K562 (cell line): ENCODE data around the gene HK2.

Source experiments
- CREM ChIP-seq: IDR thresholded peaks from 2 replicates; pipeline ENCODE4 v1.6.1; 2014; ENCODE audit warnings: antibody characterized with exemption, low read depth
- DIDO1 ChIP-seq: fragments of 450-650 bp; IDR thresholded peaks from 2 replicates; pipeline ENCODE4 v1.6.1; 2016; ENCODE audit warnings: low read depth, missing biosample characterization, missing genetic modification characterization
- ESRRB ChIP-seq: fragments of 250-450 bp; sonication (Bioruptor Pico); IDR thresholded peaks from 2 replicates; pipeline ENCODE4 v1.5.0; 2020; ENCODE audit warnings: mild to moderate bottlenecking, moderate library complexity, borderline replicate concordance
- HDAC2 ChIP-seq: fragments of 450-650 bp; IDR thresholded peaks from 2 replicates; pipeline ENCODE4 v1.6.1; 2016; ENCODE audit warnings: mild to moderate bottlenecking
- POLR2AphosphoS5 ChIP-seq: IDR thresholded peaks from 2 replicates; pipeline ENCODE4 v1.6.1; 2011; ENCODE audit warnings: mild to moderate bottlenecking, low read depth, low read length, moderate library complexity; ENCODE audit not compliant: control insufficient read depth, insufficient read depth
- RBM25 ChIP-seq: fragments of 200-400 bp; formaldehyde crosslinking; IDR thresholded peaks from 2 replicates; pipeline ENCODE4 v1.6.1; 2018; ENCODE audit warnings: low read length, low read depth, moderate library complexity; ENCODE audit not compliant: severe bottlenecking
- SAFB2 ChIP-seq: fragments of 200-400 bp; formaldehyde crosslinking; IDR thresholded peaks from 2 replicates; pipeline ENCODE4 v1.6.1; 2018; ENCODE audit warnings: borderline replicate concordance, low read length, low read depth, moderate library complexity; ENCODE audit not compliant: severe bottlenecking
- TEAD4 ChIP-seq, 2 experiments: sonication (generic) in 1 of 2; formaldehyde crosslinking in 1 of 2; IDR thresholded peaks; 2 replicates each; pipeline versions ENCODE4 v1.6.1 to v1.8.0; 2012 to 2022; ENCODE audit warnings: borderline replicate concordance in 1 of 2, inconsistent platforms in 1 of 2, low read length in 1 of 2, mild to moderate bottlenecking in 1 of 2, missing genetic modification reagents in 1 of 2
- YY1 ChIP-seq, 3 experiments: IDR thresholded peaks; 2 replicates each; pipeline ENCODE4 v1.6.1; 2011; ENCODE audit warnings: low read length in 2 of 3, mild to moderate bottlenecking in 2 of 3, moderate library complexity in 2 of 3, borderline replicate concordance in 1 of 3, control low read depth in 1 of 3, low read depth in 1 of 3; ENCODE audit not compliant: insufficient read depth in 3 of 3, insufficient replicate concordance in 2 of 3, control insufficient read depth in 1 of 3, insufficient read length in 1 of 3; ENCODE audit errors: extremely low read depth in 1 of 3
- ZNF146 ChIP-seq: IDR thresholded peaks from one replicate; pipeline ENCODE4 v1.6.1; 2018; ENCODE audit warnings: missing compliant biosample characterization; ENCODE audit not compliant: unreplicated experiment
- ZNF79 ChIP-seq: fragments of 250-450 bp; sonication (Bioruptor Pico); IDR thresholded peaks from 2 replicates; pipeline ENCODE4 v1.4.0; 2020; ENCODE audit warnings: low read depth, mild to moderate bottlenecking, moderate library complexity
- TF ChIP-seq, protein P1 (sequence below), 3 experiments: IDR thresholded peaks in 2 of 3; conservative IDR thresholded peaks in 1 of 3; 2 replicates each; pipeline ENCODE4 v1.5.1; 2011 to 2012; ENCODE audit warnings: low read length in 3 of 3, mild to moderate bottlenecking in 3 of 3, control low read depth in 2 of 3, improper control_type of control experiment in 1 of 3, inconsistent platforms in 1 of 3, low read depth in 1 of 3, mixed read lengths in 1 of 3, moderate library complexity in 1 of 3; ENCODE audit not compliant: insufficient read depth in 2 of 3
- TF ChIP-seq, protein P2 (sequence below), 2 experiments: fragments of 450-650 bp; formaldehyde crosslinking in 1 of 2; IDR thresholded peaks; 2 replicates each; pipeline versions ENCODE4 v1.4.0 to v1.6.1; 2014 to 2020; ENCODE audit warnings: mild to moderate bottlenecking in 2 of 2, borderline replicate concordance in 1 of 2, low read depth in 1 of 2

DNA sequence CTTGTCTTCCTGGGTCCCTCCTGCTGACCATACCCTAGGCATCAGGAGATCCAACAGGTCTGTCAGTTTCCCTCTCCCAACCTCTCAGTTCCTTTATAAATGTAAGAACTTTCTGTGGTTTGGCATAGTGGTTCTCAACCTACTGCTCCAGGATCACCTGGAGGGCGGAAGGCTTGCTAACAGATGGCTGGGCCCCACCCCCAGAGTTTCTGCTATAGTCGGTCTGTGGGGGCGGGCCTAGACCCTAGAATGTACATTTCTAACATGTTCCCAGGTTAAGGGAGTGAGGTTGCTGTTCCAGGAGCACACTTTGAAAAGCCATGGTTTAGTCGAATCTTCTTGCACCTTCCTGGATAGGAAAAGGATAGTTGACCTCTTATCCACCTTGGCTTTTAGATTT is 37.0 kb downstream of the HK2 start:
- TF ChIP-seq, protein P1, sequence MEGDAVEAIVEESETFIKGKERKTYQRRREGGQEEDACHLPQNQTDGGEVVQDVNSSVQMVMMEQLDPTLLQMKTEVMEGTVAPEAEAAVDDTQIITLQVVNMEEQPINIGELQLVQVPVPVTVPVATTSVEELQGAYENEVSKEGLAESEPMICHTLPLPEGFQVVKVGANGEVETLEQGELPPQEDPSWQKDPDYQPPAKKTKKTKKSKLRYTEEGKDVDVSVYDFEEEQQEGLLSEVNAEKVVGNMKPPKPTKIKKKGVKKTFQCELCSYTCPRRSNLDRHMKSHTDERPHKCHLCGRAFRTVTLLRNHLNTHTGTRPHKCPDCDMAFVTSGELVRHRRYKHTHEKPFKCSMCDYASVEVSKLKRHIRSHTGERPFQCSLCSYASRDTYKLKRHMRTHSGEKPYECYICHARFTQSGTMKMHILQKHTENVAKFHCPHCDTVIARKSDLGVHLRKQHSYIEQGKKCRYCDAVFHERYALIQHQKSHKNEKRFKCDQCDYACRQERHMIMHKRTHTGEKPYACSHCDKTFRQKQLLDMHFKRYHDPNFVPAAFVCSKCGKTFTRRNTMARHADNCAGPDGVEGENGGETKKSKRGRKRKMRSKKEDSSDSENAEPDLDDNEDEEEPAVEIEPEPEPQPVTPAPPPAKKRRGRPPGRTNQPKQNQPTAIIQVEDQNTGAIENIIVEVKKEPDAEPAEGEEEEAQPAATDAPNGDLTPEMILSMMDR (IDR thresholded peaks at IDR 0.05 in 2 of 3, conservative IDR thresholded peaks at IDR 0.05 in 1 of 3; ENCODE audit: insufficient read depth in 2 of 3, low read depth in 1 of 3, low read length in 3 of 3): no peak
- TF ChIP-seq ZNF146 (CRISPR knock-in tag) (no peak), HDAC2 (no peak), YY1 (IDR thresholded peaks at IDR 0.05; ENCODE audit: borderline replicate concordance in 1 of 3, control insufficient read depth in 1 of 3, extremely low read depth in 1 of 3, insufficient read depth in 3 of 3, insufficient read length in 1 of 3, insufficient replicate concordance in 2 of 3, low read depth in 1 of 3, low read length in 2 of 3) (no peak), POLR2AphosphoS5 (no peak), TEAD4 (IDR thresholded peaks at IDR 0.05; ENCODE audit: low read length) (no peak), TEAD4 (CRISPR knock-in tag; IDR thresholded peaks at IDR 0.05; ENCODE audit: borderline replicate concordance) (no peak), SAFB2 (no peak), ESRRB (CRISPR knock-in tag) (no peak), CREM (no peak), RBM25 (no peak), DIDO1 (tag) (no peak), ZNF79 (CRISPR knock-in tag) (no peak)
- TF ChIP-seq, protein P2, sequence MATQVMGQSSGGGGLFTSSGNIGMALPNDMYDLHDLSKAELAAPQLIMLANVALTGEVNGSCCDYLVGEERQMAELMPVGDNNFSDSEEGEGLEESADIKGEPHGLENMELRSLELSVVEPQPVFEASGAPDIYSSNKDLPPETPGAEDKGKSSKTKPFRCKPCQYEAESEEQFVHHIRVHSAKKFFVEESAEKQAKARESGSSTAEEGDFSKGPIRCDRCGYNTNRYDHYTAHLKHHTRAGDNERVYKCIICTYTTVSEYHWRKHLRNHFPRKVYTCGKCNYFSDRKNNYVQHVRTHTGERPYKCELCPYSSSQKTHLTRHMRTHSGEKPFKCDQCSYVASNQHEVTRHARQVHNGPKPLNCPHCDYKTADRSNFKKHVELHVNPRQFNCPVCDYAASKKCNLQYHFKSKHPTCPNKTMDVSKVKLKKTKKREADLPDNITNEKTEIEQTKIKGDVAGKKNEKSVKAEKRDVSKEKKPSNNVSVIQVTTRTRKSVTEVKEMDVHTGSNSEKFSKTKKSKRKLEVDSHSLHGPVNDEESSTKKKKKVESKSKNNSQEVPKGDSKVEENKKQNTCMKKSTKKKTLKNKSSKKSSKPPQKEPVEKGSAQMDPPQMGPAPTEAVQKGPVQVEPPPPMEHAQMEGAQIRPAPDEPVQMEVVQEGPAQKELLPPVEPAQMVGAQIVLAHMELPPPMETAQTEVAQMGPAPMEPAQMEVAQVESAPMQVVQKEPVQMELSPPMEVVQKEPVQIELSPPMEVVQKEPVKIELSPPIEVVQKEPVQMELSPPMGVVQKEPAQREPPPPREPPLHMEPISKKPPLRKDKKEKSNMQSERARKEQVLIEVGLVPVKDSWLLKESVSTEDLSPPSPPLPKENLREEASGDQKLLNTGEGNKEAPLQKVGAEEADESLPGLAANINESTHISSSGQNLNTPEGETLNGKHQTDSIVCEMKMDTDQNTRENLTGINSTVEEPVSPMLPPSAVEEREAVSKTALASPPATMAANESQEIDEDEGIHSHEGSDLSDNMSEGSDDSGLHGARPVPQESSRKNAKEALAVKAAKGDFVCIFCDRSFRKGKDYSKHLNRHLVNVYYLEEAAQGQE (IDR thresholded peaks at IDR 0.05; ENCODE audit: borderline replicate concordance): no peak
- TF ChIP-seq, protein P2 (CRISPR knock-in tag; IDR thresholded peaks at IDR 0.05; ENCODE audit: low read depth): no peak
